ENCODE measurements around the gene WDFY2. TPM values are rescaled to one million over a fixed set of nuclear protein-coding genes. Genes with fewer than 3 reads are reported as not detected.
A peak's percentile ranks its signal among the peaks of the same experiment; 100 is the strongest.

Gene WDFY2
- total RNA-seq, 1 donor, result 10.2 TPM

DNA sequence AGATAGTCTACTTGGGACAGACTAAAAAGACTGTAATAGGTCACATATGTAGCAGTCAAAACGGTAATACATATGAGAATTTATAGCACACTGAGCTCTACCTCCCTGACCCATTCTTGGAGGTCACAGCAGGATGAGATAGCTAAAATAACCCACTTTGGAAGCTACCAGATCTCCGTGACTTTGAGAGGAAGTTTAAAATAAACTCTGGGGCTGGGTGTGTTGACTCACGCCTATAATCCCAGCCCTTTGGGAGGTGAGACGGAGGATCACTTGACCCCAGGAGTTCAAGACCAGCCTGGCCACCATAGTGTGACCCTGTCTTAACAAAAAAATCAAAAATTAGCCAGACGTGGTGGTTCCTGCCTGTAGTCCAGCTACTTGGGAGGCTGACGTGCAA lies 174.4 kb downstream of the WDFY2 start:
- DNase-seq (ENCODE audit: low read depth), result no peak
- no peak overlapping the region for H3K4me3 ChIP-seq (ENCODE audit: low read depth, low read length)
- TF ChIP-seq, protein P1, sequence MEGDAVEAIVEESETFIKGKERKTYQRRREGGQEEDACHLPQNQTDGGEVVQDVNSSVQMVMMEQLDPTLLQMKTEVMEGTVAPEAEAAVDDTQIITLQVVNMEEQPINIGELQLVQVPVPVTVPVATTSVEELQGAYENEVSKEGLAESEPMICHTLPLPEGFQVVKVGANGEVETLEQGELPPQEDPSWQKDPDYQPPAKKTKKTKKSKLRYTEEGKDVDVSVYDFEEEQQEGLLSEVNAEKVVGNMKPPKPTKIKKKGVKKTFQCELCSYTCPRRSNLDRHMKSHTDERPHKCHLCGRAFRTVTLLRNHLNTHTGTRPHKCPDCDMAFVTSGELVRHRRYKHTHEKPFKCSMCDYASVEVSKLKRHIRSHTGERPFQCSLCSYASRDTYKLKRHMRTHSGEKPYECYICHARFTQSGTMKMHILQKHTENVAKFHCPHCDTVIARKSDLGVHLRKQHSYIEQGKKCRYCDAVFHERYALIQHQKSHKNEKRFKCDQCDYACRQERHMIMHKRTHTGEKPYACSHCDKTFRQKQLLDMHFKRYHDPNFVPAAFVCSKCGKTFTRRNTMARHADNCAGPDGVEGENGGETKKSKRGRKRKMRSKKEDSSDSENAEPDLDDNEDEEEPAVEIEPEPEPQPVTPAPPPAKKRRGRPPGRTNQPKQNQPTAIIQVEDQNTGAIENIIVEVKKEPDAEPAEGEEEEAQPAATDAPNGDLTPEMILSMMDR (IDR thresholded peaks at IDR 0.05; ENCODE audit: insufficient read depth, low read length), result no peak

- no peak overlapping the region for H3K4me3 ChIP-seq (ENCODE audit: low read depth, low read length)
- DNase-seq (ENCODE audit: low read depth), result no peak
- TF ChIP-seq, protein P1 (IDR thresholded peaks at IDR 0.05; ENCODE audit: insufficient read depth, low read length), result no peak
Measured at GRCh38 chr13:51759240-51759639, 175.0 kb downstream of the WDFY2 start.

DNA sequence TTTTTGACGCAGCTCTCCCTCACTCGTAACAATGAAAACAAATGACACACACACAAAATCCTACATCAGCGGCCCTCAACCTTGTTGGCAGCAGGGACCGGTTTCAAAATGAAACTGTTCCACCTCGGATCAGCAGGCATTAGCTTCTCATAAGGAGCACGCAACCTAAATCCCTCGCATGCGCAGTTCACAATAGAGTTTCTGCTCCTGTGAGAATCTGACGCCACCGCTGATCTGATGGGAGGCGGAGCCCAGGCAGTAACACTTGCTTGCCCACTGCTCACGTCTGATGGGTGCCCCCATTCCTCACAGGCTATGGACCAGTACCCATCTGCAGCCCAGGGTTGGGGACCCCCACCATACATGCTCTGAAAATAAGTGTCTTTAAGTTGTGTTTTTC lies 176.3 kb downstream of the WDFY2 start:
- no peak overlapping the region for H3K4me3 ChIP-seq (ENCODE audit: low read depth, low read length)
- DNase-seq (ENCODE audit: low read depth), result peak; percentile 43
- TF ChIP-seq, protein P1 (IDR thresholded peaks at IDR 0.05; ENCODE audit: insufficient read depth, low read length), result no peak

GRCh38 chr13:51761643-51762350 lies 177.5 kb downstream of the WDFY2 start:
- DNase-seq (ENCODE audit: low read depth), result peak; percentile 15
- TF ChIP-seq, protein P1 (IDR thresholded peaks at IDR 0.05; ENCODE audit: insufficient read depth, low read length), result no peak
- no peak overlapping the region for H3K4me3 ChIP-seq (ENCODE audit: low read depth, low read length)

- DNase-seq (ENCODE audit: low read depth), result no peak
- H3K4me3 ChIP-seq (ENCODE audit: low read depth, low read length), result no peak overlapping the region
- TF ChIP-seq, protein P1 (IDR thresholded peaks at IDR 0.05; ENCODE audit: insufficient read depth, low read length), result no peak
Measured at GRCh38 chr13:51763486-51763885, 179.2 kb downstream of the WDFY2 start.

DNA sequence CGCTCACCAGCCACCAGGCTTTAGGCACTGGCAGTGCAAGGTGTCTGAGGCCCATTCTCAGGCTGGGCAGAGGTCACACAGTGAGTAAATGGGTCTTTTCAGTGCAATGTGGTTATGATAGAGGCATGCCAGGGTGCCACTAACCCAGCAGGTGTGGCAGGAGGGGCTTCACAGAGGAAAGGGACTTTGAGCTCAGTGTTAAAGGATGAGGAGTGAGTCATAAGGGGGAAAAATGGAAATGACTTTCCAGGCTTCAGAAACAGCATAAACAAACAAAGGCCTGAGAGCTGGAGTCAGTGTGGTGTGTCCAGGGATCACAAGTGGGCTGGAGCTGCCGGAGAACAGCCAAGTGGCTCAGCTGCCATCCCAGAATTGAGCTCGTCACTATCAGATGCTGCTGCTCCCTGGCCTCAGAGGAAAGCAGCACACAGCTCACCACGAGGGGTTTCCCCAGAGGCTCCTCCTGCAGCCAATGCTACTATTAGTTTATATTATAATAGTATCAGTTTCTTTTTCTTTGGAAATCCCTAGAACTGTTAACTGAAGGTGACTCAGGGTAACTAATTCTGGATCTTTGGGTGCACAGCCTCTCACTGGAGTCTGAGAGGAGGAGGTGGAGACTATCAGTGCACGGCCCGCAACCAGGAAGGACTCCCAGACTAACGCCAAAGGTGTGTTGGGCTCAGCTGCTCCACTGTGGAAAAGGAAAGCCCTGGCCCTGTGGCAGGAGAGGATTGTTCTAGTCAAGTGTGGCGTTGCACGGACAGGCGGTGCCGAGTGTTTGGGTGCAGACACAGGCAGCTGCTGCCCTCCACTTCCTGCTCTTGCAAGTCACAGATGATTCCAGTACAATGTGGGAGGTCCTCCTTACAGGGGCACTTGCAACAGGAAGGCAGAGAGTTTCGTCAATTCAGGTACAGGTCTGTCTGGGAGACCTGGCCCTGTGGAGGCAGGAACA lies 180.2 kb downstream of the WDFY2 start:
- no peak overlapping the region for H3K4me3 ChIP-seq (ENCODE audit: low read depth, low read length)
- TF ChIP-seq, protein P1 (IDR thresholded peaks at IDR 0.05; ENCODE audit: insufficient read depth, low read length), result no peak
- peak; percentile 78 for DNase-seq (ENCODE audit: low read depth)

Data from fibroblast of the aortic adventitia (primary cell).